GM19035 (cell line): Measurements from ENCODE around the gene MAPK10.
"Not testable (repeated sequence)": the region's sequence is repeated elsewhere in the genome, so short reads cannot be mapped to it uniquely, and the experiment has no call there.

Experiments
- ATAC-seq: cut with Tn5 transposase; IDR thresholded peaks from one replicate; pipeline ENCODE4 v1.9.1; 2021; ENCODE audit not compliant: unreplicated experiment

The MAPK10 gene

GRCh38 chr4:86344127-86344526, 15.7 kb downstream of the MAPK10 start:
- no peak for ATAC-seq

GRCh38 chr4:86338989-86339388, 20.9 kb downstream of the MAPK10 start:
- ATAC-seq, result no peak

GRCh38 chr4:86338521-86338920, 21.3 kb downstream of the MAPK10 start:
- ATAC-seq, result no peak

GRCh38 chr4:86334020-86334750, 25.7 kb downstream of the MAPK10 start:
- no peak for ATAC-seq

GRCh38 chr4:86333236-86333635, 26.6 kb downstream of the MAPK10 start:
- no peak for ATAC-seq

GRCh38 chr4:86330961-86331742, 28.7 kb downstream of the MAPK10 start:
- ATAC-seq, result no peak

- ATAC-seq, result not testable (repeated sequence)
Measured at GRCh38 chr4:86330411-86330810, 29.4 kb downstream of the MAPK10 start.

- ATAC-seq, result no peak
Measured at GRCh38 chr4:86329431-86329830, 30.4 kb downstream of the MAPK10 start.

GRCh38 chr4:86326400-86326799, 33.5 kb downstream of the MAPK10 start:
- ATAC-seq, result no peak

- no peak for ATAC-seq
Measured at GRCh38 chr4:86319390-86319789, 40.5 kb downstream of the MAPK10 start.

- no peak for ATAC-seq
Measured at GRCh38 chr4:86315579-86315978, 44.3 kb downstream of the MAPK10 start.

GRCh38 chr4:86313656-86314055, 46.2 kb downstream of the MAPK10 start:
- no peak for ATAC-seq

GRCh38 chr4:86307432-86307831, 52.4 kb downstream of the MAPK10 start:
- ATAC-seq, result no peak

GRCh38 chr4:86306816-86307215, 53.0 kb downstream of the MAPK10 start:
- ATAC-seq, result no peak

- no peak for ATAC-seq
Measured at GRCh38 chr4:86302830-86303229, 57.0 kb downstream of the MAPK10 start.

GRCh38 chr4:86302251-86302650, 57.6 kb downstream of the MAPK10 start:
- ATAC-seq, result no peak

- ATAC-seq, result no peak
Measured at GRCh38 chr4:86300516-86300915, 59.3 kb downstream of the MAPK10 start.

GRCh38 chr4:86296865-86297264, 63.0 kb downstream of the MAPK10 start:
- ATAC-seq, result no peak

- no peak for ATAC-seq
Measured at GRCh38 chr4:86294883-86295282, 65.0 kb downstream of the MAPK10 start.

GRCh38 chr4:86291180-86291579, 68.7 kb downstream of the MAPK10 start:
- ATAC-seq, result no peak

- no peak for ATAC-seq
Measured at GRCh38 chr4:86286726-86287125, 73.1 kb downstream of the MAPK10 start.

- no peak for ATAC-seq
Measured at GRCh38 chr4:86283371-86283770, 76.5 kb downstream of the MAPK10 start.
